SH-SY5Y (cell line): ENCODE measurements around the gene SEC14L6.

Experiments used
- GATA2 ChIP-seq: IDR thresholded peaks from 2 replicates; pipeline ENCODE4 v1.6.1; 2011; ENCODE audit warnings: mild to moderate bottlenecking, low read depth, low read length
- GATA3 ChIP-seq: IDR thresholded peaks from 2 replicates; pipeline ENCODE4 v1.6.1; 2011; ENCODE audit warnings: low read depth, mild to moderate bottlenecking, low read length, moderate library complexity

GRCh38 chr22:30502911-30503310 lies 43.6 kb downstream of the SEC14L6 start:
- TF ChIP-seq GATA3 (no peak), GATA2 (no peak)
